D721Med (cell line): Measurements from ENCODE around the gene PSMB3.

Experiments used
- DNase-seq: peaks from one replicate; pipeline ENCODE4 v3.0.0; 2011; ENCODE audit warnings: low spot score; ENCODE audit not compliant: insufficient read length
- FAIRE-seq: peaks from 2 replicates; lab custom pipeline; 2011; peaks lifted over from hg19 to GRCh38; lab: Jason Lieb, UNC
- CTCF ChIP-seq: IDR thresholded peaks from 2 replicates; pipeline ENCODE4 v1.5.1; 2012; ENCODE audit warnings: mild to moderate bottlenecking, control low read depth; ENCODE audit not compliant: insufficient read depth; ENCODE audit errors: missing control alignments

Gene PSMB3

GRCh38 chr17:38732376-38733281 lies 19.9 kb upstream of the PSMB3 start:
- no peak for TF ChIP-seq CTCF
- FAIRE-seq (no peak), DNase-seq (no peak)

- DNase-seq: no peak
- FAIRE-seq: no peak
- no peak for TF ChIP-seq CTCF
Observed at GRCh38 chr17:38733282-38733981, 19.1 kb upstream of the PSMB3 start.

GRCh38 chr17:38733982-38734973 lies 18.3 kb upstream of the PSMB3 start:
- no peak for FAIRE-seq
- DNase-seq: no peak
- TF ChIP-seq CTCF: peak; percentile 28

- no peak for FAIRE-seq
- peak; percentile 90 for DNase-seq
- TF ChIP-seq CTCF: peak; percentile 97
Observed at GRCh38 chr17:38735161-38735997, 17.2 kb upstream of the PSMB3 start.

GRCh38 chr17:38738007-38738662 lies 14.4 kb upstream of the PSMB3 start:
- no peak for FAIRE-seq
- TF ChIP-seq CTCF: no peak
- no peak for DNase-seq

- FAIRE-seq (no peak), DNase-seq (no peak)
- no peak for TF ChIP-seq CTCF
Observed at GRCh38 chr17:38738686-38739085, 13.9 kb upstream of the PSMB3 start.
